Astrocyte (in vitro differentiated cells and primary cell): ENCODE measurements around the gene SPPL3.

Experiments used
- CTCF ChIP-seq: IDR thresholded peaks from 2 replicates; pipeline ENCODE4 v1.5.1; 2011; ENCODE audit warnings: low read depth, mild to moderate bottlenecking, inconsistent platforms, low read length, moderate library complexity; ENCODE audit not compliant: insufficient read depth
- EZH2 ChIP-seq: IDR thresholded peaks from 2 replicates; pipeline ENCODE4 v1.6.1; 2012; ENCODE audit warnings: mild to moderate bottlenecking, low read length, inconsistent platforms; ENCODE audit not compliant: insufficient read depth

DNA sequence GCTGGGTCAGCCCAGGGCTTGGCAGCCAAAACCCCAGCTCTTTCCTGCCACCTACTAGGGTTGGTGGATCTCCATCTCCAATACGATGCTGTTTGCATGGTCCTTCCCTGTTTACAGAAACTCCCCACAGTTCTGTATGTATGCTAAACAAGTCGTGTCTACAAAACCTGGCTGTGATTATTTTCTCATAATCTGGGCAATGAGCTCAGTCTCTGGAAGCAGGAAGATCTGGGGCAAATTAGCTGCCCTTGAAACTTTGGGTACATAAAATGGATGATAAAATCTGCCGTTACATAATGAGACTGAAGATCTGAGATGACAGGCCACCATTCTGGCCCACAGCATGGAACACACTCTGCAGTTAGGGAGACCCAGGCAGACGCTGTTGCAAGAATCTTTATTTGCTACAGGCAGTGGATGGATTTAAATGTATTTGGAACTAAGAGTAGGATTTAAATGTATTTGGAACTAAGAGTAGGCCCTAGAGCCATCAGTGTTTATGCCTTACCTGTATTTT, 146.9 kb downstream of the SPPL3 start:
- TF ChIP-seq CTCF: no peak
- no peak for TF ChIP-seq EZH2
